Gastrocnemius medialis (tissue), 4 donors: ENCODE data around the gene CHM. TPM values are rescaled to one million over a fixed set of nuclear protein-coding genes. Genes with fewer than 3 reads are reported as not detected.
"Not testable (repeated sequence)": the region's sequence is repeated elsewhere in the genome, so short reads cannot be mapped to it uniquely, and the experiment has no call there.

Source experiments
- ATAC-seq, 2 donors: fragments of 150-250 bp; one replicate each; pipeline ENCODE4 v1.9.1; 2016
- DNase-seq, 2 donors: peaks; one replicate each; pipeline ENCODE4 v3.0.0-alpha.2; 2019
- H3K27ac ChIP-seq, 4 donors: fragments of 200-600 bp; sonication (generic); 1 replicate in 1 of 4; 2 replicates in 3 of 4; pipeline ENCODE4 v1.5.1; 2016 to 2018; ENCODE audit warnings: mild to moderate bottlenecking in 2 of 4, moderate library complexity in 1 of 4
- H3K27me3 ChIP-seq, 3 donors: fragments of 200-600 bp; sonication (generic) in 2 of 3; 1 replicate in 1 of 3; 2 replicates in 2 of 3; pipeline versions ENCODE4 v1.5.1 to v1.6.0; 2016 to 2019; ENCODE audit warnings: mild to moderate bottlenecking in 1 of 3, moderate library complexity in 1 of 3
- H3K36me3 ChIP-seq, 2 donors: fragments of 200-600 bp; sonication (generic) in 1 of 2; one replicate each; pipeline ENCODE4 v1.5.1; 2017 to 2018
- H3K4me1 ChIP-seq, 2 donors: fragments of 200-600 bp; sonication (generic) in 1 of 2; one replicate each; pipeline ENCODE4 v1.5.1; 2016 to 2017; ENCODE audit warnings: mild to moderate bottlenecking in 2 of 2
- H3K4me3 ChIP-seq, 4 donors: fragments of 200-600 bp; sonication (generic) in 3 of 4; 1 replicate in 1 of 4; 2 replicates in 3 of 4; pipeline ENCODE4 v1.5.1; 2016 to 2019; ENCODE audit warnings: mild to moderate bottlenecking in 2 of 4
- H3K9me3 ChIP-seq, 3 donors: fragments of 200-600 bp; sonication (generic) in 2 of 3; 1 replicate in 1 of 3; 2 replicates in 2 of 3; pipeline ENCODE4 v1.5.1; 2016 to 2019
- POLR2A ChIP-seq, 2 donors: fragments of 450-650 bp; IDR thresholded peaks; one replicate each; pipeline ENCODE4 v1.6.1; 2017; ENCODE audit warnings: antibody characterized with exemption in 2 of 2, mild to moderate bottlenecking in 2 of 2, moderate library complexity in 2 of 2
- in situ Hi-C, 4 donors: fragments of 200-750 bp; cut with MboI; loops; one replicate each; pipeline versions ENCODE4 v1.15.0 to v1.8.0; 2017; ENCODE audit warnings: low sequenced_read_pairs in 4 of 4
- intact Hi-C: fragments of 100-400 bp; cut with DNase I; formaldehyde crosslinking; loops from one replicate; pipeline ENCODE4 v1.15.1; 2023; ENCODE audit warnings: low total_unique reads
- total RNA-seq, 4 donors: library from RNA; depleted of rRNA; stranded (reverse); fragments of >200 nt; gene quantifications; one replicate each; pipeline versions ENCODE4 v1.1.0 to v1.2.3, GENCODE V29; 2016
- TF ChIP-seq, protein P1 (sequence below), 5 experiments: fragments of 450-650 bp in 3 of 5; fragments of 200-600 bp in 2 of 5; sonication (generic) in 2 of 5; IDR thresholded peaks in 4 of 5; conservative IDR thresholded peaks in 1 of 5; 1 replicate in 4 of 5; 2 replicates in 1 of 5; pipeline ENCODE4 v1.5.1; 2016 to 2019; ENCODE audit warnings: antibody characterized with exemption in 5 of 5, mild to moderate bottlenecking in 3 of 5, moderate library complexity in 3 of 5

Gene CHM
- total RNA-seq, 4 donors from 2014 or later = 10.4 to 17.8 (median 13.8) TPM

GRCh38 chrX:86033385-86033784 lies 14.0 kb downstream of the CHM start:
- Histone ChIP-seq H3K4me1 (peaks cover 3% of the 10 kb centered on the region in 2 donors), H3K27me3 (no peaks in the 10 kb centered on the region), H3K4me3 (no peak overlapping the region), H3K36me3 (no peaks in the 10 kb centered on the region), H3K27ac (no peak overlapping the region), H3K9me3 (no peaks in the 10 kb centered on the region)
- TF ChIP-seq, protein P1, sequence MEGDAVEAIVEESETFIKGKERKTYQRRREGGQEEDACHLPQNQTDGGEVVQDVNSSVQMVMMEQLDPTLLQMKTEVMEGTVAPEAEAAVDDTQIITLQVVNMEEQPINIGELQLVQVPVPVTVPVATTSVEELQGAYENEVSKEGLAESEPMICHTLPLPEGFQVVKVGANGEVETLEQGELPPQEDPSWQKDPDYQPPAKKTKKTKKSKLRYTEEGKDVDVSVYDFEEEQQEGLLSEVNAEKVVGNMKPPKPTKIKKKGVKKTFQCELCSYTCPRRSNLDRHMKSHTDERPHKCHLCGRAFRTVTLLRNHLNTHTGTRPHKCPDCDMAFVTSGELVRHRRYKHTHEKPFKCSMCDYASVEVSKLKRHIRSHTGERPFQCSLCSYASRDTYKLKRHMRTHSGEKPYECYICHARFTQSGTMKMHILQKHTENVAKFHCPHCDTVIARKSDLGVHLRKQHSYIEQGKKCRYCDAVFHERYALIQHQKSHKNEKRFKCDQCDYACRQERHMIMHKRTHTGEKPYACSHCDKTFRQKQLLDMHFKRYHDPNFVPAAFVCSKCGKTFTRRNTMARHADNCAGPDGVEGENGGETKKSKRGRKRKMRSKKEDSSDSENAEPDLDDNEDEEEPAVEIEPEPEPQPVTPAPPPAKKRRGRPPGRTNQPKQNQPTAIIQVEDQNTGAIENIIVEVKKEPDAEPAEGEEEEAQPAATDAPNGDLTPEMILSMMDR (IDR thresholded peaks at IDR 0.05 in 4 of 5, conservative IDR thresholded peaks at IDR 0.05 in 1 of 5) = no peak
- in situ Hi-C loops = no loop called here
- no peak for DNase-seq
- intact Hi-C loops = no loop called here
- no peak for ATAC-seq

GRCh38 chrX:86028681-86029080 lies 18.7 kb downstream of the CHM start:
- no peak for TF ChIP-seq POLR2A (IDR thresholded peaks at IDR 0.05)
- TF ChIP-seq, protein P1 (IDR thresholded peaks at IDR 0.05 in 4 of 5, conservative IDR thresholded peaks at IDR 0.05 in 1 of 5) = no peak
- peaks cover 3% of the 10 kb centered on the region in 2 donors for H3K4me1 ChIP-seq
- ATAC-seq (no peak), DNase-seq (no peak)
- H3K9me3 ChIP-seq = no peaks in the 10 kb centered on the region
- in situ Hi-C loops (no loop called here), intact Hi-C loops (no loop called here)
- no peaks in the 10 kb centered on the region for H3K27me3 ChIP-seq
- H3K27ac ChIP-seq = no peak overlapping the region
- H3K4me3 ChIP-seq = no peak overlapping the region
- H3K36me3 ChIP-seq = peaks cover 0 to 10% of the 10 kb centered on the region in 2 donors

GRCh38 chrX:86023811-86024210 lies 23.5 kb downstream of the CHM start:
- intact Hi-C loops (no loop called here), in situ Hi-C loops (no loop called here)
- no peak overlapping the region for H3K27ac ChIP-seq
- ATAC-seq (no peak), DNase-seq (no peak)
- H3K4me1 ChIP-seq = peaks cover 0 to 1% of the 10 kb centered on the region in 2 donors
- H3K9me3 ChIP-seq = no peaks in the 10 kb centered on the region
- H3K27me3 ChIP-seq = no peaks in the 10 kb centered on the region
- H3K36me3 ChIP-seq = peaks cover 0 to 10% of the 10 kb centered on the region in 2 donors
- H3K4me3 ChIP-seq = no peak overlapping the region
- TF ChIP-seq, protein P1 (IDR thresholded peaks at IDR 0.05 in 4 of 5, conservative IDR thresholded peaks at IDR 0.05 in 1 of 5) = no peak
- TF ChIP-seq POLR2A (IDR thresholded peaks at IDR 0.05) = no peak

GRCh38 chrX:86021652-86022289 lies 25.6 kb downstream of the CHM start:
- H3K4me1 ChIP-seq = no peaks in the 10 kb centered on the region
- no peaks in the 10 kb centered on the region for H3K9me3 ChIP-seq
- no peaks in the 10 kb centered on the region for H3K27me3 ChIP-seq
- peaks cover 0 to 10% of the 10 kb centered on the region in 2 donors for H3K36me3 ChIP-seq
- TF ChIP-seq, protein P1 (IDR thresholded peaks at IDR 0.05 in 4 of 5, conservative IDR thresholded peaks at IDR 0.05 in 1 of 5) = no peak
- no peak for TF ChIP-seq POLR2A (IDR thresholded peaks at IDR 0.05)
- no peak for ATAC-seq
- in situ Hi-C loops = no loop called here
- intact Hi-C loops = no loop called here
- DNase-seq = no peak
- H3K4me3 ChIP-seq = no peak overlapping the region
- no peak overlapping the region for H3K27ac ChIP-seq

- TF ChIP-seq POLR2A (IDR thresholded peaks at IDR 0.05) = no peak
- TF ChIP-seq, protein P1 (IDR thresholded peaks at IDR 0.05 in 4 of 5, conservative IDR thresholded peaks at IDR 0.05 in 1 of 5) = no peak
- DNase-seq = no peak
- intact Hi-C loops = no loop called here
Observed at GRCh38 chrX:86016139-86016538, 31.2 kb downstream of the CHM start.

DNA sequence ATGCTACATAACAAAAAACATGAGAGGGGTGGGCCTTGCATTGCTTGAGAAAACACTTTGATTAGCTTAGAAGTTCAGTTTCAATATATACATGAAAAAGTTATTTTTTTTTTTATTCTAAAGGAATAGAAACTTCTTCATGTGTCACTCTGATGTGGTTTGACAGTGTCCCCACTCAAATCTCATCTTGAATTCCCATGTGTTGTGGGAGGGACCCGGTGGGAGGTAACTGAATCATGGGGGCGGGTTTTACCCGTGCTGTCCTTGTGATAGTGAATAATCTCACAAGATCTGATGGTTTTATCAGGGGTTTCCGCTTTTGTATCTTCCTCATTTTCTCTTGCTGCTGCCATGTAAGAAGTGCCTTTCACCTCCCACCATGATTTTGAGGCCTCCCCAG lies 32.4 kb downstream of the CHM start:
- ATAC-seq, intact Hi-C loops, H3K27ac ChIP-seq, DNase-seq, H3K9me3 ChIP-seq, H3K36me3 ChIP-seq, H3K4me3 ChIP-seq, H3K27me3 ChIP-seq, H3K4me1 ChIP-seq, in situ Hi-C loops: not testable (repeated sequence)

More at GRCh38 chrX:86016139-86016538, 31.2 kb downstream of the CHM start:
- H3K27ac ChIP-seq = no peak overlapping the region
- no peaks in the 10 kb centered on the region for H3K9me3 ChIP-seq
- ATAC-seq = no peak
- H3K4me1 ChIP-seq = no peaks in the 10 kb centered on the region
- in situ Hi-C loops = no loop called here
- no peaks in the 10 kb centered on the region for H3K27me3 ChIP-seq
- H3K4me3 ChIP-seq = no peak overlapping the region
- no peaks in the 10 kb centered on the region for H3K36me3 ChIP-seq
